Activated CD8-positive, alpha-beta memory T cell treated with anti-CD3 and anti-CD28 coated beads for 48 hours (primary cell): ENCODE data around the gene NQO2.
"Not testable (repeated sequence)": the region's sequence is repeated elsewhere in the genome, so short reads cannot be mapped to it uniquely, and the experiment has no call there.

Experiments used
- DNase-seq, 3 experiments: peaks; one replicate each; pipeline ENCODE4 v3.0.0-alpha.2; 2020; ENCODE audit warnings: low read depth in 2 of 3, low spot score in 2 of 3

The NQO2 gene

DNA sequence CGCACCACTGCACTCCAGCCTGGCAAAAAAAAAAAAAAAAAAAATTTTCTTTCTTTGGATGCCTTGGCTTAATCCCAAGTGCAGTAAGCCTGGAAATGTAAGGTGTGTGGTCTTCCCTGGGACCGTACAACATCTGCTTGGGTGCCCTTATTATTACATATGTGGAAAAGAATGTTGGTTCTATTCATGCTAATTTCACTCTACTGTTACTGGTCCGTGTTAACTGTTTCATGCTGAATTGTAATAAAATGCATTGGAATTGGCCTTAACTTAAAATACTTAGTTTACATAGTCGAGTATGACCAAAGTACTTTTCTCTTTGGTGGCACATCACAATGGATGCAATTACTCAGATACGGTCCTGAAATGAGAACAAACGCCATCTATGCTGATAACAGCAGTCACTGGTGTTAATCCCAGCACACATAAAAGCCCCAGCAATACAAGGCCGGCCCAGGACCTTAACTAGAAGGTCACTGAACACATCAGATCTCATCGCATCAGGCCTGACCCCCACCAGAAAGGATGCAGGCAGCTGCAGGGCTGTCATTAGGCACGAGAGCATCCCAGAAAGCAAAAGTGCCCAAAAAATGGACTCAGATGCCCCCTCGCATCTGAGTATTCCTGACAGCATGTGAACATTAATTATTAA, 29.5 kb upstream of the NQO2 start:
- DNase-seq, result no peak

DNA sequence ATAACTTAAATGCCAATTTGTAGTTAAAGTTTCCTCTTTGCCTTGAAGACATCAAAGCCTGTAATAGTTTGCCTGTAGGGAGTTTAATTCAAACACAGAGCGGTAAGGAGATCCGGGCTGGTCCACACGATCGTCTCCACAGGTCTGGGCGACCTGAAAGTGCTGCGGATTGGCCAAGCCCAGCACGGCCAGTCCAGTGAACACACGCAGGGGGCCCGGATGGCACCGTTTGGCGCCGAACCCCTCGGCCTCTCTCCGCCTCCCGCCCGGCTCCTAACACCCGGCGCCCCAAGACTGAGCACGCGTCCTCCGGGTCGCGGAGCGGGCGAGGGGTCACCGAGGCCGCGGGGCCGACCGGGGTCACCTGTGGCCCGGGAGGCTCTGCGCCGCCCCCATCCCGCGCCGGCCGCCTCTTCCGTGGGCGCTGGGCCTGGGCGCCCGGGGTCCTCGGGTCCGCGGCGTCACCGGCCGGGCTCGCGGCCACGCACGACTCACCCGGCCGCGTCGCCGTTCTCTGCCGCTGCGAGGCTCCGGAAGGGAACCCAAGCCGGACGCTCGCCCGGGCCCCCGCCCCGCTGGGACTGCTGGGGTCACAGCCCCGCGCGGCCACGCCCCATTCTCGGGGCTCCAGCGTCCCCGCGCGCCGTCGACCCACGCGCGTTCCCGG, 28.8 kb upstream of the NQO2 start:
- DNase-seq, result peak; percentile 23 to 31 (median 30)

DNA sequence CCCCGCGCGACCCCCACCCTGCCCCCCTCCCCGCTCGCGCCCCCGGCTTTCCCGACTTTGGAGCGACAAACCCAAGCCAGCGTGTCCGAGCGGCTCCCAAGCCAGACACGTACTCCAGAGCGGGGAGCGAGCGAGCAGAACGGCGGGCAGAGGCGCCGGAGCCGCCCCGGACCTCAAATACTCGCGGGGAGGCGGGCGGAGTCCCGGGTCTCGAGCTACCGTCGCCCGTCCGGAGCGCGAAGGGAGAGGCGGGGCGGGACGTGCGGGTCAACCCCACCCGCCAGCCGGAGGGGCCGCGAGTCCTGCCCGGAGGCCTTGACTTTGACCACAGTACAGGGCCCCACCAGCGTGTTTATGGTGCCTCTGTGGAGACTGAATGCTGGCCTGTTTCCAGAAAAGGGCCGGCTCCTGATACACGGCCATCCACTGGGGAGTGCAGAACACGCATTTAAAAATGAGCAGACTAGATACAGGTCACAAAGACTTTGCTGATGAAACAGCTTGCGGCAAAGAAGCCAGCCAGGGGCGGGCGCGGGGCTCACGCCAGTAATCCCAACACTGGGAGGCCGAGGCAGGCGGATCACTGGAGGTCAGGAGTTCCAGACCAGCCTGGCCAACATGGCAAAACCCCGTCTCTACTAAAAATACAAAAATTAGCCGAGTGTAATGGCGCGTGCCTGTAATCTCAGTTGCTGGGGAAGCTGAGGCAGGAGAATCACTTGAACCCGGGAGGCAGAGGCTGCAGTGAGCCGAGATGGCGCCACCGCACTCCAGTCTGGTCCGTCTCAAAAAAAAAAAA, 28.1 kb upstream of the NQO2 start, which contains the start of gene SERPINB6:
SERPINB6 (minus strand) TSS at position 148 of the 799 bp plus-strand sequence. CDS start 12,235 bp downstream, outside the sequence.
- peak in 2 of 3 experiments; percentile 23 to 32 for DNase-seq

DNA sequence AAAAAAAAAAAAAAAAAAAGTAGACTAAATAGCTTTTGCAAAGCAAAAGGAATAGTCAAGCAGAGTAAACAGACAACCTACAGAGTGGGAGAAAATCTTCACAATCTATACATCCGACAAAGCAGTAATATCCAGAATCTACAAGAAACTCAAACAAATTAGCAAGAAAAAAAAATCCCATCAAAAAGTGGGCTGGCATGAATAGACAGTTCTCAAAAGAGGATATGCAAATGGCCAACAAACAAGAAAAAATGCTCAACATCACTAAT, 27.5 kb upstream of the NQO2 start:
- not testable (repeated sequence) for DNase-seq

DNA sequence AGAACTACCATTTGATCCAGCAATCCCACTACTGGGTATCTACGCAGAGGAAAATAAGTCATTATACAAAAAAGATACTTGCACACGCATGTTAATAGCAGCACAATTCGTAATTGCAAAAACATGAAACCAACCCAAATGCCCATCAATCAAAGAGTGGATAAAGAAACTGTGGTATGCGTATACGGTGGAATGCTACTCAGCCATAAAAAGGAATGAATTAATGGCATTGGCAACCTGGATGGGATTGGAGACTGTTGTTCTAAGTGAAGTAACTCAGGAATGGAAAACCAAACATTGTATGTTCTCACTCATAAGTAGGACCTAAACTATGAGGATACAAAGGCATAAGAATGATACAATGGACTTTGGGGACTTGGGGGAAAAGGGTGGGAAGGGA, 27.0 kb upstream of the NQO2 start:
- not testable (repeated sequence) for DNase-seq

DNA sequence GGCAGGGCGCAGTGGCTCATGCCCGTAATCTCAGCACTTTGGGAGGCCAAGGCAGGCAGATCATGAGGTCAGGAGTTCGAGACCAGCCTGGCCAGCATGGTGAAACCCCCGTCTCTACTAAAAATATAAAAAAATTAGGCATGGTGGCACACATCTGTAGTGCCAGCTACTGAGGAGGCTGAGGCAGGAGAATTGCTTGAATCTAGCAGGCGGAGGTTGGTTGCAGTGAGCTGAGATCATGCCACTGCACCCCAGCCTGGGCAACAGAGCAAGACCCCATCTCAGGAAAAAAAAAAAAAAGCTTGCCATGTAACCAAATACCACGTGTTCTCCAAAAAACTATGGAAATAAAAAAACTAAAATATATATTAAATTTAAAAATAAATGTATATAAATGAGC, 26.5 kb upstream of the NQO2 start:
- DNase-seq, result not testable (repeated sequence)

DNA sequence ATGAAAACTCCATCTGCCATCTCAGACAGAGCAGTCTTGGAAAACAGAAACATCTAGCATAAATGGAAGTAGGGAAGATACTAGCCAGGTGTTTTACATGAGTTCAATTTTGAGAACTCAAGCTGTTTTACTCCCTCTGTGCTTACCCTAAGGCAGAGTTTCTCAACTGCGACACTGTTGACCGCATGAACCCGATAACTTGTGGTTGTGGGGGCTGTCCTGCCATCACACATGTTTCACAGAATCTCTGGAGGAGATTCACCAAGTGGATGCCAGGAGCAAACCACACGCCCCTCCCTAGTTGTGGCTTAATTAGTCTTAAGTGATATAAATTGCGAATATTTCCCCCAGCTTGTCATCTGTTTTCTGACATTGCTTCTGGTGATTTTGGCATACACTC, 26.0 kb upstream of the NQO2 start:
- no peak for DNase-seq

DNA sequence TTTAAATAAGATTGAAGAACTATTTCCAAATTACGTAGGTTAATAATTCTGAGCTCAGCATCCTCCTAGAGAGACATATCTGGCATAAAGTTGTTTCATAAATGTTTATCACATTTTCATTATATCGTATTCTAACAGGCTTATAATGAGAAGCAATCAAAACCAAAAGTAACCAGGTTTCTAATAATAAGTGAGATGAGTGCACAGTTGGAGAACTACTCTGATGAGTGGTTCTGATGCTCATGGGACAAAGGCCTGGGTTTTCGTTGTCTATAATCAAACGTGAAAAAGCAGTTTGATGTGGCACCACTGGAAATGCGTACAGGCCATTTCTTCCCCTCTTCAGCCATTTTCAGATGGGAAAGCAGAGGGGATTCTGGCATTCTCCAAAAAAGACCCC, 23.6 kb upstream of the NQO2 start:
- DNase-seq, result no peak

DNA sequence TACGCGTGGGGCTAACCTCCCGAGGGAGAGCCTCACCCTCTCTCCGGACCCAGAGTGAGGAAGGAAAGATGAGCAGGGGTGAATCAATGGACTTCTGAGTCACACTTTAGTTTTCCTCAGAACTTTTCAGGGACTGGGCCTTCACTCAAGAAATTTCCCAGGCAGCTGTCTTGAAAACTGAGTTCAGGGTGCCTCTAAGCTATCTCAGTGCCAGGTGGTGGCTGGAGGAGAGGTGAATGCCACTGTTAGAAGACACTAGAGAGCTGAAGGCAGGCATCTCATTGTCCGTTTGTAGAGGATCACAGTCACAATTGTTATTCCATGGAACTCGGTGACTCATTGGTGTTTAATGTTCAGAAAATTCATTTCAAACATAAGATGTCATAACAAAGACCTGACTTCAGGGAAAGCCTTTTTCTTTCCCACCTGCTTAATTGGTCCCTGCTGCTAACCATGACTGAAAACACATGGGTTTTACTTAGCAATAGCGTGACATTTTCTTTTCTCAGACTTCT, 23.1 kb upstream of the NQO2 start:
- no peak for DNase-seq

DNA sequence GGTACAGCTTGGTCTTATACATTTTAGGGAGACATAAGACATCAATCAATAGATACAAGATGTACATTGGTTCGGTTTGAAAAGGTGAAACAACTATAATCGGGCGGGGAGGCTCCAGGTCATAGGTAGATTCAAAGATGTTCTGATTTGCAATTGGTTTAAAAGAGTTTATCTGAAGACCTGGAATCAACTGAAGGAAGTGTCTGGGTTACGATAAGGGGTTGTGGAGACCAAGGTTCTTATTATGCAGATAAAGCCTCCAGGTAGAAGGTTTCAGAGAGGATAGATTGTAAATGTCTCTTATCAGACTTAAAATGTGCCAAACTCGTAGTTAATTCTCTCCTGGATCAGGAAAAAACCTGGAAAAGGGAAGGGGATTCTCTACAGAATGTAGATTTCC, 22.4 kb upstream of the NQO2 start:
- DNase-seq, result no peak

DNA sequence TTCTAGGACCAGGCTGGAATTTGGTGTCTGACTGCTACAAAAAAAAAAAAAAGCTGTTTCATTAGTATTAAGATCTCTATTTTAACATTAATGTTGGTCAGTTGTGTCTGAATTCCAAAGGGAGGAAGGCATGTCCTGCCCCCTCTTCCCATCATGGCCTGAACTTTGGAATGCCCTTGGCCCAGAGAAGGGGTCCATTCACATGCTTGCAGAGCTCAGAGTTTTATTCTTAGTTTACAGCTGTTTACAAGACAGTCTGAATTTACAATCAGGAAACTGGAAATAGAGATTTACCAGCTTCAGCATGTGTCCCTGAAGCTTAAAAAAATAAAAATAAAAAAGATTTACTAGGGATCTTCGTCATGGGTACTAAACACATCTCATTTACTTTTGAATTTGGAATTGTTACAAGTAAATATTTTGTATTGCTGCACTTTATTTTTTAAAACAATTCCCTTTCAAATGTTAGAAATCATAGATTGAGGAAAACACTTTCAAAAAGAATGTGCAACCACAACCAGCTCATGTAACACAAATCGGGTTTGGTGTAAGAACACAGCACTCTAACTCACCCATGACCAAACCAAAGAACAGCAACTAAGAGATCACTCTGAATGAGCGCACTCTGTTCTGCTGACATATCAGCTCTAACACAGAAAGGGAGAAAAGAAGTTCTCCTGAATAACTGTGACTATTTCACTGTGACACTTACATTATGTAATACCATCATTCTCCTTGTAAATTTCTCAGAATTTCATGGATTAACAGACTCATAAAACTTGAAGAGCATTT, 21.7 kb upstream of the NQO2 start:
- DNase-seq, result no peak

DNA sequence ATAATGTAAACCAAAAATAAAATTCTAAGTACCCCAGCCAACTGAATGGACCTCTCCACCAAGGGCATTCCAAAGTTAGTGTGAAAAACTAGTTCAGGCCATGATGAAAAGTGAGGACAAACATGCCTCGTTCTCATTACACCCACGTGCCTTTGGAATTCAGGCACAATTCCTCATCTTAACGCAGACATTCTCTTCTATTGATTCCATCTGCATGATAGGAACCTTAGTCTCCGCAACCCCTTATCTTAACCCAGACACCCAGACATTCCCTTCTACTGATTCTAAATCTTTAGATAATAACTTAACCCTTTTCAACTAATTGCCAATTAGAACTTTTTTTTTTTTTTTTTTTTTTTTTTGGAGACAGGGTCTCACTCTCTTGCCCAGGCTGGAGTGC, 20.8 kb upstream of the NQO2 start:
- no peak for DNase-seq

DNA sequence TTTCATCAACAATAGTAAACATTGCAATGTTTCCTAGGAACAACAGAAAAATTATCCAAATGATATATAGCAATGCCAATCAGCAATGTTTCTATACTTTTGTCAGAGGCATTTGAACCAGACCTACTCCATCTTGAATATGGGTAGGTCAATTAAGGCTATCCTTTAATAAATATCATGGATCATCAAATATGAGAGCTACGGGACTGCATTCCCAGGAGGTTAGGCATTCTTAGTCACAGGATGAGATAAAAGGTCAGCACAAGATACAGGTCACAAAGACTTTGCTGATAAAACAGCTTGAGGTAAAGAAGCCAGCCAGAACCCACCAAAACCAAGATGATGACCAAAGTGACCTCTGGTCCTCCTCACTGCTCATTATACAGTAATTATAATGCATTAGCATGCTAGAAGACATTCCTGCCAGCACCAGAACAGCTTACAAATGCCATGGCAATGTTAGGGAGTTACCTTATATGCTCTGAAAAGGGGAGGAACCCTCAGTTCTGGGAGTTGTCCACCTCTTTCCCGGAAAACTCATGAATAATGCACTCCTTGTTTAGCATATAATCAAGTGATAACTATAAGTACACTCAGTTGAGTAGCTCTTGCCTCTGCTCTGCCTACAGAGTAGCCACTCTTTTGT, 19.8 kb upstream of the NQO2 start:
- DNase-seq, result no peak

DNA sequence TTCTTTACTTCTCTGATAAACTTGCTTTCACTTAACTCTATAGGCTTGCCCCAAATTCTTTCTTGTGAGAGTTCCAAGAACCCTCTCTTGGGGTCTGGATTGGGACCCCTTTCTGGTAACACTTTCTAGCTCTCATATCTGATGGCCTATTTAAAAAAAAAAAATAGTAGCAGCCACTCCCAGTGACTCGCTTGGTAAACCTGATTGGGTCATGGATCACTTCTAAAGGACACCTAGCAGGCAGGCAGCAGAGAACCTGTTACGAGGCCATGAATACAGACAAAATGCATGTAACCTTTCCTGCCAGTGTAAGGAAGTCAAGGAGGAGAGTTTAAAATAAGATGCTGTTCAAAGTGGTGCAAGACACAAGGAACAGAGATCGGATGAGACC, 19.2 kb upstream of the NQO2 start:
- no peak for DNase-seq

DNA sequence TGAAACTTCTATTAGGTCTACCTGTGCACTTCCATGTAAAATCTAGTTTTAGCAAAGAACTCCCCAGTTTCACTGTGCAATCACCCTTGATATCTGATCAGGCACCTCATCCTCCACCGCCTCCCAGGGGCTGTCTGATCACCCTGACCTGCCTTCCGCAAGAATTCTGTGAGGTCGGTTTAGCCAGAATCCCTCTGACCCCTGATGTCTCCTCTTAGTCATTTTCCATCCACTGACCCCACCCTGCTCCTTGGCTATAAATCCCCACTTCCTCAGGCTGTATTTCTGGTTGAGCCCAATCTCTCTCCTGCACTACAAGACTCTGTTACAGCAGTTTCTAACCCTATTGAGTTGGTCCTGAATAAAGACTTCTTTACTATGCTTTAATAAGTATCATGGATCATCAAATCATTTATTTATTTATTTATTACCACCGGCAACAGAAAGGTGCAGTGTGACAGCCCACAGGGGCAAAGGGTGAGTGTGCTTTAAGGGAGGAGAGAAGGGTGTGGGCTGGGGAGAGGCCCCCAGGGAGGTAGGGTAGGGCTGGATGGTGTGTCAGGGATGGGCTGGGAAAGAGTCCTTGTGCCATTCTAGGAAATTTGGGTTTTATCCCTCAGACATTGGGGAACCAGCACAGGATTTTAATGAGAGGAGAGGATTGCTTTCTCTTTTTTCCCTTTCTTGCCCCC, 17.1 kb upstream of the NQO2 start:
- no peak for DNase-seq

DNA sequence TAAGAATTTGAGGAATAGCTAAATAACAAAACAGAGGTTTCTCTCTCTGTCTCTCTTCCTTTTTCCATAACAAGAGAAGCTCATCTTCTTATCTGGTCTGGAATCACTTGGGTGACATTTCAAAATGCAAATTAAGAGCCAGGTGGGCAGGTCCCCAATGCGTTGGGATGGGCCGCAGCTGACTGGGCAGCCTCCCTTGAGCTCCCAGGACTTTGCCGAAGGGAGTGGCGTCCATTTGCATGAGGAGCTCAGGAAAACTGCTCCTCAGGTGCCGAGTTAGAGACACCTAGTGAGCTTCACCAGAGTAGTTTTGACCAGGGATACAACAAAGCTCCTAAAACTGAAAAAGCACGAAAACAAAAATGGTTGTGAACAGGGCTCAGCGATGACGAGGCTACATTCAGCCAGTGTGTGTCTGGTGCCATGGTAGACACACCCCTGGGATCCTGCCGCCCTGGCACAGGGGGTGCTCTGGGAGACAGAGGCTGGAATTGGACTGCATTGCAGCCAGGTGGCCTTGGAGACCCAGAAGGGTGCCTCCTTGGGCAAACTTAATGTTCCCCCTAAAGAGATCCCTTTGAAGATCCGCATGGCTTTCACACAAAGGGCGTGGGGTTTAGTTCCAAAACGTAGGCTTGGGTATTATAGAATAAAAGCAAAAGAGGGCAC, 14.8 kb upstream of the NQO2 start:
- no peak for DNase-seq

DNA sequence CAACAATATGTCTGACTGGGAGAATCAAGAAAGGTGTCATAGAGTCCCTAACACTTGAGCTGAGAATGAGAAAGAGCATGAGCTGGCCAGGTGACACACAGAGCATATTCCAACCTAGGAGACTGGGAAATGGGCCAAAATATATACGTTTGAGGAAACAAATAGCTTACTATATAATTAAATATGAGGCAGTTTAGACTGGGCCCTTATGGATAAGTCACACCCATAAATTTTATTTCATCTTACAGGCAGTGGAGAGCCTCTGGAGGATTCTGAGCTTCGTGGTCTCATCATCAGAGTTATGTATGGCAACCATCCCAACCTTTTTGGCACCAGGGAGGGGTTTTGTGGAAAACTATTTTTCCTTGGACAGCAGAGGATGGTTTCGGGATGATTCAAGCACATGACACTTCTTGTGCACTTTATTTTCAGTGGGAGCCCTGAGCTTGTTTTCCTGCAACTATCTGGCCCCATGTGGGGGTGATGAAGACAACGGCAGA, 12.9 kb upstream of the NQO2 start:
- no peak for DNase-seq

DNA sequence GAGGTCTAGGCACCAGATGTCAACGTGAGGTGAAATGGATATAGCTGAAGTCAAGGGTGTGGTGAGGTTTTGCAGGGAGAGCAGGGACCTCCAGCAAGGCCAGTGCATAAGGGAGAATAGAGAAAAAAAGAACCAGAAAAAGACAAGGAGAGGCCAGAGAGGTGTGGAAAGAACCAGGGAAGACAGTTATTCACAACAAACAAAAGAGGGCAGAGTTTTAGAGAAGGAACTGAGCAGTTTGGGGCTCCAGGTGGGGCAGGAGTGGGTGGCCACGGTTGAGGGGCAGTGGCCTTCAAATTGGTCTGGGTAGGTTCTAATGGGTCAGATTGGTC, 11.6 kb upstream of the NQO2 start:
- no peak for DNase-seq

DNA sequence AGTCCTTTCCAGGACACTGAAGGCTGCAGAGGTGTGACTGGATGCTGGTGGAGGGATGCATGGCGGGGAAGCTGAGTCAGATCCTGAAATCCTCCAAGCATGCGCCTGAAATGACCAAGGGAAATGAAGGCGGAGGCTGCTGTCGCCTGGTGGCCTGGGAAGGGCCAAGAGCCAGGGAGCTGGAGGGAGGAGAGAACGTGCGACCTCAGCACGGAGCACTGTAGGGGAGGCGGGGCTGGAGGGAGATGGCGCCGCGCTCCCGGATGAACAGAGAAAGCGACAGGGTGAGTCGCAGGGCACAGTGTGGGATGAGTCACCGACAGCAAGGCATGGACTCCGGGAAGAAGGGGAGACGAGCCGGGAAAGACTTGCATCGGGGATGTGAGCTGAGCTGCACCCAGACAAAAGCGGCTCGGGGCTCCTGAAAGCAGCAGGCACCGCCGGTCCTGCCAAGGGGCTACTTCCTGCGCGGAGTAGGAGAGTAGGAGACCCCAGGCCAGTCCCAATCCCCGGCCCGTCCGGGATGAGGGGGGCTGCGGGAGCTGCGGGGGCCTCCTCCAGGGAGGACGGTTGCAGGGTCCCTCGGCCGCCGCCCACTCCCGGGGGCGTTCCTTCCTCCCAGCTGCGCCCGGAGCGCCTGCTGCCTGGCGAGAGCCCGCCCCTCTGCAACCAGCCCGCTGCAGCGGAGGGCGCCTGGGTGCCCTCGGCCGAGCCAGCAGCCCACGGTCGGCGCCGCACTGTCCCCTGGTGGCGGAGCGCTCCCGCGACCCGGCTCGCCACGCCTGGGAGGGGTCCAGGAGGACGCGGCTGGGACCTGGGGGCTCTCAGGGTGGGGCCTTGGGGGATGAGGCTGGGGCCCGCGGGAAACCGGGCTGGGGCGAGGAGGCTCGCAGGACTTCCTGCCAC, 11.0 kb upstream of the NQO2 start:
- peak; percentile 58 to 66 (median 64) for DNase-seq
